C4-2B (cell line): ENCODE data around the gene GBE1.

Experiments
- ZFX ChIP-seq: fragments of 450-650 bp; IDR thresholded peaks from 2 replicates; pipeline ENCODE4 v1.6.1; 2017
- TF ChIP-seq, protein P1 (sequence below): fragments of 450-650 bp; conservative IDR thresholded peaks from 2 replicates; pipeline ENCODE4 v1.5.1; 2017; ENCODE audit warnings: mild to moderate bottlenecking

DNA sequence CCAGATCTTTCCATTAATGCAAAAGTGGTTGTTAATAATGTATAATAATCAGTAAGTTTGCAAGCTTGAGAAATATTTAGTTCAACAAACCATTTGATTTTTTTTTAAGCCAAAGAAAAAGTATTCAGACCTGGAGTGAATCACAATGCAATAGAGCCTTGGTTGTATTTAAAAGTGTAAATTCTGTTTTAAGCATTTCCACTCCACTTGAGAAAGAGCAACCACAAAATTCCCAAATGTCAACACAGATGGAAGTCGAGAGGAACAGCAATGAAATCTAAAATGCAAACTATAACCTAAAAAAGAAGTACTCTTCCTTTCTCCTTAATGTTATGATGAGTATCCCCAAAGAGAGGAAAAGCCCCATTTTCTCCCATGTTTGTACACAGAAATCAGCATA, 20.2 kb downstream of the GBE1 start:
- TF ChIP-seq, protein P1, sequence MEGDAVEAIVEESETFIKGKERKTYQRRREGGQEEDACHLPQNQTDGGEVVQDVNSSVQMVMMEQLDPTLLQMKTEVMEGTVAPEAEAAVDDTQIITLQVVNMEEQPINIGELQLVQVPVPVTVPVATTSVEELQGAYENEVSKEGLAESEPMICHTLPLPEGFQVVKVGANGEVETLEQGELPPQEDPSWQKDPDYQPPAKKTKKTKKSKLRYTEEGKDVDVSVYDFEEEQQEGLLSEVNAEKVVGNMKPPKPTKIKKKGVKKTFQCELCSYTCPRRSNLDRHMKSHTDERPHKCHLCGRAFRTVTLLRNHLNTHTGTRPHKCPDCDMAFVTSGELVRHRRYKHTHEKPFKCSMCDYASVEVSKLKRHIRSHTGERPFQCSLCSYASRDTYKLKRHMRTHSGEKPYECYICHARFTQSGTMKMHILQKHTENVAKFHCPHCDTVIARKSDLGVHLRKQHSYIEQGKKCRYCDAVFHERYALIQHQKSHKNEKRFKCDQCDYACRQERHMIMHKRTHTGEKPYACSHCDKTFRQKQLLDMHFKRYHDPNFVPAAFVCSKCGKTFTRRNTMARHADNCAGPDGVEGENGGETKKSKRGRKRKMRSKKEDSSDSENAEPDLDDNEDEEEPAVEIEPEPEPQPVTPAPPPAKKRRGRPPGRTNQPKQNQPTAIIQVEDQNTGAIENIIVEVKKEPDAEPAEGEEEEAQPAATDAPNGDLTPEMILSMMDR = no peak
- TF ChIP-seq ZFX = no peak
